Natural killer cell (primary cell): ENCODE results near the gene XDH. TPM values are rescaled to one million over a fixed set of nuclear protein-coding genes. Genes with fewer than 3 reads are reported as not detected.

Experiments
- ATAC-seq, 3 donors: fragments of 150-1000 bp in 2 of 3; fragments of 200-7000 bp in 1 of 3; cut with Tn5 transposase; 1 replicate in 1 of 3; 2 replicates in 2 of 3; pipeline ENCODE4 v1.10.0; 2021; ENCODE audit warnings: mild to moderate bottlenecking in 2 of 3, moderate library complexity in 2 of 3
- DNase-seq, 2 donors: peaks; one replicate each; pipeline versions ENCODE4 v3.0.0 to v3.0.0-alpha.2; 2013 to 2021; ENCODE audit warnings: mixed read lengths in 1 of 2
- H3K27ac ChIP-seq: one replicate; pipeline ENCODE4 v1.5.1; 2013; ENCODE audit warnings: mild to moderate bottlenecking, low read length
- H3K27me3 ChIP-seq: one replicate; pipeline ENCODE4 v1.6.1; 2013; ENCODE audit warnings: low read length; ENCODE audit not compliant: control insufficient read depth, insufficient read depth
- H3K36me3 ChIP-seq: one replicate; pipeline ENCODE4 v1.6.1; 2013; ENCODE audit warnings: low read length; ENCODE audit not compliant: control insufficient read depth, insufficient read depth
- H3K4me1 ChIP-seq: one replicate; pipeline ENCODE4 v1.6.1; 2013; ENCODE audit warnings: low read length; ENCODE audit not compliant: control insufficient read depth, insufficient read depth
- H3K4me3 ChIP-seq: one replicate; pipeline ENCODE4 v1.5.1; 2013; ENCODE audit warnings: low read length
- H3K9me3 ChIP-seq: one replicate; pipeline ENCODE4 v1.6.1; 2013; ENCODE audit warnings: low read length; ENCODE audit not compliant: control insufficient read depth, insufficient read depth
- H3K27ac Mint-ChIP-seq, 2 donors: one replicate each; pipeline ENCODE4 v1.8.0; 2022; ENCODE audit warnings: mild to moderate bottlenecking in 2 of 2, mixed read lengths in 2 of 2, moderate library complexity in 1 of 2
- H3K27me3 Mint-ChIP-seq, 2 donors: one replicate each; pipeline ENCODE4 v1.8.0; 2022; ENCODE audit warnings: low read depth in 2 of 2, mixed read lengths in 2 of 2
- H3K36me3 Mint-ChIP-seq: one replicate; pipeline ENCODE4 v1.8.0; 2022; ENCODE audit warnings: mixed read lengths
- H3K4me1 Mint-ChIP-seq, 2 donors: one replicate each; pipeline ENCODE4 v1.8.0; 2022; ENCODE audit warnings: mixed read lengths in 2 of 2
- H3K4me3 Mint-ChIP-seq: one replicate; pipeline ENCODE4 v1.8.0; 2022; ENCODE audit warnings: mild to moderate bottlenecking, moderate library complexity, mixed read lengths
- H3K9me3 Mint-ChIP-seq, 2 donors: one replicate each; pipeline ENCODE4 v1.8.0; 2022; ENCODE audit warnings: mixed read lengths in 2 of 2
- CTCF ChIP-seq: fragments of 200-600 bp; IDR thresholded peaks from one replicate; pipeline ENCODE4 v1.8.0; 2022; ENCODE audit warnings: antibody characterized with exemption
- WGBS: methylation state at CpG from one replicate; pipeline ENCODE4 v1.1.7; 2013; ENCODE audit warnings: missing lambda C conversion rate; ENCODE audit not compliant: insufficient coverage; 5-methylcytosine and 5-hydroxymethylcytosine counted together
- intact Hi-C: fragments of 100-400 bp; cut with micrococcal nuclease; formaldehyde crosslinking; loops from one replicate; pipeline ENCODE4 v1.14.2; 2022
- total RNA-seq, 4 donors: library from RNA; stranded (reverse); fragments of 120-200 nt in 1 of 4; gene quantifications; one replicate each; pipeline versions ENCODE4 v1.2.3 to v1.2.4, GENCODE V29; 2013 to 2022

XDH gene
- total RNA-seq, 3 donors from 2014 or later (not counting 1 experiment from before 2014, with no cell fraction given) = not detected

GRCh38 chr2:31429759-31430438 lies 15.4 kb upstream of the XDH start:
- H3K36me3 ChIP-seq = no peaks in the 10 kb centered on the region
- H3K27me3 Mint-ChIP-seq = peaks cover 6 to 7% of the 10 kb centered on the region in 2 donors
- no peak overlapping the region for H3K27ac Mint-ChIP-seq
- TF ChIP-seq CTCF = no peak
- H3K27ac ChIP-seq = no peak overlapping the region
- no peaks in the 10 kb centered on the region for H3K4me1 Mint-ChIP-seq
- no peak overlapping the region for H3K4me3 ChIP-seq
- peak in 1 of 2 donors; percentile 63 for DNase-seq
- no peak for ATAC-seq
- H3K36me3 Mint-ChIP-seq = no peaks in the 10 kb centered on the region
- no peaks in the 10 kb centered on the region for H3K9me3 ChIP-seq
- intact Hi-C loops = no loop called here
- 30% methylated on average over 5 of the region's 5 CpGs for WGBS
- peaks cover 0 to 4% of the 10 kb centered on the region in 2 donors for H3K9me3 Mint-ChIP-seq
- H3K4me3 Mint-ChIP-seq = no peak overlapping the region
- no peaks in the 10 kb centered on the region for H3K27me3 ChIP-seq
- no peaks in the 10 kb centered on the region for H3K4me1 ChIP-seq

- no peak for ATAC-seq
These were observed 14.5 kb upstream of the XDH start for GRCh38 chr2:31429040-31429439.

DNA sequence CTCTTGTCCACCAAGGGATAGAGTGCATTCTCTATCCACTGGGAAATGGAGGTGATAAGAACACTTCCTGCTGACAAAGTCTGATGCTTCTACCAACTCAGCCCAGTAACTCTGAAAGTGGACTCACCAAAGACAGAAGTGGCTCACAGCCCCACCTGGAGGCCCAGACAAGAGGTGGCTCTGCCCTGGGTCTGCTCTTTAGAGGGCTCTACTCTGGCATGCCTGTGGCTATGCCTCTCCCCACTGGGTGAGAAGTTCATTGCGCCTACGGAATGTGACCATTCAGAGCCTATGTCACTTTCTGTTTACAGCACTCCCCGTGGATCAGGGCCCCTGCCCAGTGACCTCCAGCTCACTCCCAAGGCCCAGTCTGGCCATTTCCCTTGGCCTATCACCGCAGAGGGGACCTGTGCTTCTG lies 13.5 kb upstream of the XDH start:
- intact Hi-C loops = no loop called here
- Histone ChIP-seq H3K9me3 (no peaks in the 10 kb centered on the region), H3K27ac (no peak overlapping the region), H3K36me3 (no peaks in the 10 kb centered on the region), H3K4me3 (no peak overlapping the region), H3K27me3 (no peaks in the 10 kb centered on the region), H3K4me1 (no peaks in the 10 kb centered on the region)
- Mint-ChIP-seq H3K36me3 (no peaks in the 10 kb centered on the region), H3K4me1 (no peaks in the 10 kb centered on the region), H3K9me3 (peaks cover 0 to 4% of the 10 kb centered on the region in 2 donors), H3K4me3 (no peak overlapping the region), H3K27me3 (peaks cover 6 to 7% of the 10 kb centered on the region in 2 donors), H3K27ac (no peak overlapping the region)
- 80% methylated on average over 4 of the region's 4 CpGs for WGBS
- ATAC-seq (no peak), DNase-seq (no peak)
- TF ChIP-seq CTCF = no peak

More at GRCh38 chr2:31429040-31429439, 14.5 kb upstream of the XDH start:
- H3K36me3 ChIP-seq = no peaks in the 10 kb centered on the region
- TF ChIP-seq CTCF = no peak
- Mint-ChIP-seq H3K27ac (no peak overlapping the region), H3K27me3 (peaks cover 6 to 7% of the 10 kb centered on the region in 2 donors), H3K9me3 (peaks cover 0 to 4% of the 10 kb centered on the region in 2 donors), H3K4me1 (no peaks in the 10 kb centered on the region), H3K36me3 (no peaks in the 10 kb centered on the region), H3K4me3 (no peak overlapping the region)
- no peaks in the 10 kb centered on the region for H3K4me1 ChIP-seq
- H3K27me3 ChIP-seq = no peaks in the 10 kb centered on the region
- intact Hi-C loops = no loop called here
- H3K27ac ChIP-seq = no peak overlapping the region
- no peak overlapping the region for H3K4me3 ChIP-seq
- H3K9me3 ChIP-seq = no peaks in the 10 kb centered on the region
- no peak for DNase-seq

DNA sequence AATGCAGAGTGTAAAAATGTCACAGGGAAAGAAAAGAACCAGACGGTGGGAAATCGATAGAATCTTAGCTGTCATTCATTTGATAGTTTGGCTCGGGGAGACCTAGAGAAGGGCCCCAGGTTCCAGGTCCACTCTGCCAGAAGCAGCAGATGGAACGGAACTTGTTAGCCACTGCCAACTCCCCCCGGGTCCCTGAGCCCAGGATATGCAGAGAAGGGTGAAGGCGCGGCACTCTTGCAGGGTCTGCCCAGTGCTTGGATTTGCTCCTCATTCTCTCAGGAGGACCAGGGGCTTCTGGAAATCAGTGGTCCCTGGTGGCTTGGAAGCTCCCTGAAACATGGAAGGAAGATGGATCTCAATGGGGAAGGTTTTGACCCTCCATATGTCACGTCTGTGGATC lies 11.6 kb upstream of the XDH start:
- Mint-ChIP-seq H3K4me3 (no peak overlapping the region), H3K4me1 (no peaks in the 10 kb centered on the region), H3K27me3 (peaks cover 6 to 7% of the 10 kb centered on the region in 2 donors), H3K9me3 (peaks cover 0 to 4% of the 10 kb centered on the region in 2 donors), H3K36me3 (no peaks in the 10 kb centered on the region), H3K27ac (no peak overlapping the region)
- no peaks in the 10 kb centered on the region for H3K27me3 ChIP-seq
- H3K36me3 ChIP-seq = no peaks in the 10 kb centered on the region
- intact Hi-C loops = no loop called here
- 93% methylated on average over 8 of the region's 8 CpGs for WGBS
- H3K4me3 ChIP-seq = no peak overlapping the region
- ATAC-seq (no peak), DNase-seq (no peak)
- TF ChIP-seq CTCF = no peak
- H3K27ac ChIP-seq = no peak overlapping the region
- H3K9me3 ChIP-seq = no peaks in the 10 kb centered on the region
- H3K4me1 ChIP-seq = no peaks in the 10 kb centered on the region
